Measurements from ENCODE around the gene PCYT1A.
"Not testable (repeated sequence)": the region's sequence is repeated elsewhere in the genome, so short reads cannot be mapped to it uniquely, and the experiment has no call there.

Gene PCYT1A

DNA sequence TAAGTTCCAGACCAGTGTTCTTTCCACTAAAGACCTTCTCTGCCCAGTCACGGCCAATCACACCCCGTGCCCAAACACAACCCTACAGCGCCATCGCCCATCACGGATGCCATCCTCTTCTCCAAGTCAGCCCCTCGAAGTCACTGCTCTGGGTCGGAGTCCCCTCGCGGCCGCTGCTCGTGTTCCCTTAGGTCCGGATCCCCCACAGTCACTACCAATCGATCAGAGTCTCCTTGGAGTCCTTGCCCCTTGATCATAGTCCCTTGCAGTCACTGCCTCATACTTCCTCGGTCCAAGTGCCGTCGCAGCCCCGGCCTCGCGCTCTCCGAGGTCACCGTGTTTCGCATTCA lies 461 bp downstream of the PCYT1A start:
- no peak for DNase-seq (ENCODE audit: low read depth)

- no peak for DNase-seq (ENCODE audit: low read depth)
Measured at GRCh38 chr3:196284396-196284795, 3.1 kb downstream of the PCYT1A start.

- DNase-seq (ENCODE audit: low read depth): no peak
Measured at GRCh38 chr3:196281962-196282361, 5.6 kb downstream of the PCYT1A start.

GRCh38 chr3:196280689-196281440 lies 6.7 kb downstream of the PCYT1A start:
- DNase-seq (ENCODE audit: low read depth): no peak

DNA sequence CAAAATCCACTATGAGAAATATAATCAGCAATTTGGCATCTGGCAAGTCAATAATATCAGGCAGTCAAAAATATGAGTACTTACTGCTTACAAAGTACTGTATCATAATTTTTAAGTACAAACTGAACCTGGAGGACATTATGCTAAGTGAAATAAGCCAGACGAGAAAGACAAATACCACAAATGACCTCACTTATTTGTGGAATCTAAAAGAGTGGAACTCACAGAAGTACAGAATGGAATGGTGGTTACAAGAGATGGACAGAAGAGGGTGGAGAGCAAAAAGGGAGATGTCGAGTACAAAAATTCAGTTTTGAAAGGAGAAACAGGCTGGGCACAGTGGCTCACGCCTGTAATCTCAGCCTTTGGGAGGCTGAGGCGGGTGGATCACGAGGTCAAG lies 12.4 kb downstream of the PCYT1A start:
- DNase-seq (ENCODE audit: low read depth): no peak

DNA sequence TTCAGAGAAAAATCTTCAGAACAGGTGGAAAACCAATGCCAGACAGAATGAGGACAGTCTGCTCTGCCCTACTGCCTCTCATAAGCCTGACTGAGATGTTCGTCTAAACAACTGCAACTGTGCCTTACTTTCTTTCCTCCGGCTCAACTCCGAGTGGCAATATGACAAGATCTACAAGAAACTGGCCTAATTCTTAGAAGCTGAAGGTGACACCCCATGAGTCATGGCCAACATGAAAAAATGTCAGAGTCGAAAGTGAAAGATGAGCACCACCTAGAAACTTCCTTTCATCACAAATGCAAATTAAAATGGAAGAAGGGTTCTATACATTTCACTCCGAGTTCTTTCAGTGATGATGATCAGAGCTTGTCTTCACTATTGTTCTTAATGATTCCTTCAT lies 12.9 kb downstream of the PCYT1A start:
- no peak for DNase-seq (ENCODE audit: low read depth)

- no peak for DNase-seq (ENCODE audit: low read depth)
Measured at GRCh38 chr3:196273655-196274054, 13.9 kb downstream of the PCYT1A start.

GRCh38 chr3:196272826-196273225 lies 14.7 kb downstream of the PCYT1A start:
- DNase-seq (ENCODE audit: low read depth): no peak

DNA sequence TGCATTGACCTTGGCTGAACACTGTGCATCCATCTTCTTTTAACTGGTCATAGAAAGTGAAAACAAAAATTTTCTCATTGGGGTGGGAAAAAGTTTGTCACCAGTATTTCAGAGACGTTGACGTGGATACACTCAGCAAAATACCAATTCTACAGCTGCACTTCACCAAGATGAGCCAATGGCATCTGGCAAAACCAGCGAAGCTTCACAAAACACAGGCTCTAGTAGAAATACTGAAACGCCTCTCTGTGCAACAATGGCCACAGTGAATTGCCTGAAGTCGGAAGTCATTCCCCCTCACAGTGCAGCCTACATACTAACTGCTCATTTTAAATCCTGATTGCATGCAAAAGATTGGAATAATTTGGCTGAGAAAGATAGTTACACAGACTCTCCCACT lies 17.0 kb downstream of the PCYT1A start:
- DNase-seq (ENCODE audit: low read depth): no peak

- DNase-seq (ENCODE audit: low read depth): no peak
Measured at GRCh38 chr3:196268284-196269163, 19.0 kb downstream of the PCYT1A start.

- DNase-seq (ENCODE audit: low read depth): no peak
Measured at GRCh38 chr3:196263819-196264218, 23.7 kb downstream of the PCYT1A start.

DNA sequence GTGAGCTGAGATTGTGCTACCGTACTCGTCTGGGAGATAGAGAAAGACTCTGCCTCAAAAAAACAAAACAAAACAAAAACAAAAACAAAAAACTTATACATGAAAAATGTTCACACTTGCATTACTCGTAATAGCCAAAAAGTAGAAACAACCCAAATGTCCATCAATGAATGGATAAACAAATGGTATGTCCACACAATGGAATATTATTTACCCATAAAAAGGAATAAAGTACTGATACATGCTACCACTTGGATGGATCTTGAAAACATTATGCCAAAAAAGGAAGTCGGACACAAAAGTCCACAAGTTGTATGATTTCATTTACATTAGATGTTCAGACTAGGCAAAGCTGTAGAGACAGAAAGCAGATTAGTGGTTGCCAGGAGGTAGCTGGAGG lies 26.7 kb downstream of the PCYT1A start:
- no peak for DNase-seq (ENCODE audit: low read depth)

GRCh38 chr3:196255776-196256175 lies 31.8 kb downstream of the PCYT1A start:
- no peak for DNase-seq (ENCODE audit: low read depth)

GRCh38 chr3:196254376-196255283 lies 32.9 kb downstream of the PCYT1A start:
- DNase-seq (ENCODE audit: low read depth): no peak

- no peak for DNase-seq (ENCODE audit: low read depth)
Measured at GRCh38 chr3:196251918-196252317, 35.6 kb downstream of the PCYT1A start.

DNA sequence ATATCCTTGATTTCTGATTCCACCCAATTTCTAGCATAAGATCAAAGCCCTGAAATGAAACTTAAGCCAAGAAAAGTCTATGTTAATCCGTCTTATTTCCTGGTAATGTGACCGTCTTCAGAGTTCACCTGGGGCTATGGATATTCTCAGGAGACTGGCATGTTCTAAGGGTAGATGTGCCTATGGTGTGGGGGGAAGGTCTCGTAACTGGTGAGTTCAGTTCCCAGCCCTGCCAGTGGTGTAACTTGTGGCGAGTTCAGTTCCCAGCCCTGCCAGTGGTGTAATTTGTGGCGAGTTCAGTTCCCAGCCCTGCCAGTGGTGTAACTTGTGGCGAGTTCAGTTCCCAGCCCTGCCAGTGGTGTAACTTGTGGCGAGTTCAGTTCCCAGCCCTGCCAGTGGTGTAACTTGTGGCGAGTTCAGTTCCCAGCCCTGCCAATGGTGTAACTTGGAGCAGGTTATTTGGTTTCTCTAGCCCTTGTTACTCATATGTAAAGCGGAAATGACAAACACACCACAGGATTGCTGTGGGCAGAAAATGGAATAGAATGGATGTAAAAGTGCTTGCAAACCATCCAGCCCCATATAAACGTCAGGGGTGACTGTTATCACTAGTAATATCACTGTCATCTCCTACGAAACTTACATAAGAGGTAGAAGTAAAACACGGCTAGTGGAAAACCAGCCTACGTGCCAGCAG lies 40.8 kb downstream of the PCYT1A start:
- peak; percentile 53 for DNase-seq (ENCODE audit: low read depth)

- not testable (repeated sequence) for DNase-seq (ENCODE audit: low read depth)
Measured at GRCh38 chr3:196244166-196244565, 43.4 kb downstream of the PCYT1A start.

DNA sequence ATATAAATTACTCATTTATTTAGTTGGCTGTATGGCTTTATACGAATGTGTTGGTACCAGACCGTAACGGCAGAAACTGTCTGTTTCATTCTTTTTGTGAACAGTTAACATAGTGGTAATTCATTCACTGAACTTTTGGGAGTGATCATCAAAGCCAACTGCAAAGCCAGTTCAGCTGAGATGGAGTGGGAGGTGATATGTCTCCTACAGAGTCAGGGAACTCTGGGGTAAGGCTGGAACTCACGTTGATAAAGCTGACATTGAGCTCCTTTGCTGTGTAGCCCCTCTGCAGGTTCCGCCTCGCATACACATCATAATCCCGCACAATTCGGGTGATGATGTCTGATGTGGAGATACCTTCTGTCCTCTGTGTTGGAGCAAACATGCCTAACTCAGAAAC lies 45.8 kb downstream of the PCYT1A start:
- no peak for DNase-seq (ENCODE audit: low read depth)

DNA sequence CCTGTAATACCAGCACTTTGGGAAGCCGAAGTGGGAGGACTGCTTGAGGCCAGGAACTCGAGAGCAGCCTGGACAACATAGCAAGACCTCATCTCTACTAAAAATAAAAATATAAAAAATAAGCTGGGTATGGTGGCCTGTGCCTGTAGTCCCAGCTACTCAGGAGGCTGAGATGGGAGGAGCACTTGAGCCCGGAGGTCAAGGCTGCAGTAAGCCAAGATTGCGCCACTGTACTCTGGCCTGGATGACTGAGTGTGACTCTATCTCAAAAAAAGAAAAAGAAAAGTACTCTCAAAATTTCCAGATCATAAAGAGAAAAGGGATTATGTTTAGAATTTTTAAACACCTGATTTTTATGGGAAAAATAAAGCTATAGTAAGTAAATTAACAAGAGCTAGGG lies 47.1 kb downstream of the PCYT1A start:
- DNase-seq (ENCODE audit: low read depth): no peak

DNA sequence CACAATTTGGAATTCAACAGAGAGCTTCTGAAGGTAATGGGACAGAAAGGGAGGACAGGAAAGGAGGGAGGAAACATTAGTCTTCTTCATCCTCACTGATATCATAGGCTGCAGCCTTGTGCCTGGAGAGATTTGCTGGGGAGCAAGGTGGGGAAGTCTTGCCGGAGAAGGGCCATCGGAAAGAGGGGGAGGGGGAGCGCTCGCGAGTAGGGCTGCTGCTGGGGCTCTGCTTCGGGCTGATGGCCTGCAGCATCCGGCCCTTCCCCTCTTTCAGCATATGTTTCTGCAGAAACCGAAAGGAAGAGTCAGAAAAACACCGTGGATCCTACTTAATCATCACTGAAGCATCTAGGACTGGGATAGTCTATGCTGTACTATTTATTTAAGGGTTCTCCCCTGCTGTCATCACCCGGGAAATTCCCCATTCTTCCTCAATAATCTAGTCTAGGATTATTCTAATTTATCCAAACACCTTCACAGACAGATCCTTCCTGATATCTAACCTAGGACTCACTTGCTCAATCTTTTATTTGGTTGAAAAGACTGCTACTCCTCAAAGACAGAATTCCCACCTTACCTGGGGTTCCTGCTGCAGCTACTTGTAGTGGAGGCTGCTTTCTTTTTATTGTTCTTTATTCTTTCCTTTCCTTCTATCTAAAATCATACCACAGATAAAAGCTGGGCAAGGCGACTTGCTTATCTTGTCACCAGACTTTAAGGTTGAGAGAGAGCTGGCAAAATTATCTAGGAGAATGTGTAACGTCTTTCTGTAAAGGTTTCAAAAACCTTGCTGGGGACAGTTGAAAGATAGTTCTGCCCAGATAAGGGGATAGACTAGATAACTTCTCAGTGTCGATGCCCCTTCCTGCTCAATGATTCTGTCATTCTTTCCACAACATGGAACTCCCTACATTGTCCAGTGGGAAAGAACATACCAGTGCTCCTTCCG lies 48.6 kb downstream of the PCYT1A start:
- DNase-seq (ENCODE audit: low read depth): peak; percentile 31

- no peak for DNase-seq (ENCODE audit: low read depth)
Measured at GRCh38 chr3:196237203-196237602, 50.3 kb downstream of the PCYT1A start.
